ENCODE measurements around the gene ATP2B1.

Gene ATP2B1

DNA sequence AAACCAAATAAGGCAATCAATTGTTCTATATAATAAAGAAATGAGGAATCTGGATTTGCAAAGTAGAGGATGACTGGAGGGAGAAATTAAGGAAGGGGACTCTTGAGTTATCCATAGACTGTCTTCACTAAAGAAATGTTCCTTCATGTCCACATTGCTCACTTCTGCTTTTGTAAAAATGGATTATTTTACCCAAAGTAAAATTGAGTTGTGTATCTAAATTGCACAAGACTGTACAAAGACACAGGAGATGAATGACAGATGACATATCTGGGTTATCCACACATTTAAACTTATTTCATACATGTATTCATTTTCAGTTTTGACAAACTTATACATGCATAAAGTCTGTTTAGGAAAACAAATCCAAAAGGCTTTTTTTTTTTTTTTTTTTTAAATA is 11.3 kb downstream of the ATP2B1 start:
- TF ChIP-seq, protein P1, sequence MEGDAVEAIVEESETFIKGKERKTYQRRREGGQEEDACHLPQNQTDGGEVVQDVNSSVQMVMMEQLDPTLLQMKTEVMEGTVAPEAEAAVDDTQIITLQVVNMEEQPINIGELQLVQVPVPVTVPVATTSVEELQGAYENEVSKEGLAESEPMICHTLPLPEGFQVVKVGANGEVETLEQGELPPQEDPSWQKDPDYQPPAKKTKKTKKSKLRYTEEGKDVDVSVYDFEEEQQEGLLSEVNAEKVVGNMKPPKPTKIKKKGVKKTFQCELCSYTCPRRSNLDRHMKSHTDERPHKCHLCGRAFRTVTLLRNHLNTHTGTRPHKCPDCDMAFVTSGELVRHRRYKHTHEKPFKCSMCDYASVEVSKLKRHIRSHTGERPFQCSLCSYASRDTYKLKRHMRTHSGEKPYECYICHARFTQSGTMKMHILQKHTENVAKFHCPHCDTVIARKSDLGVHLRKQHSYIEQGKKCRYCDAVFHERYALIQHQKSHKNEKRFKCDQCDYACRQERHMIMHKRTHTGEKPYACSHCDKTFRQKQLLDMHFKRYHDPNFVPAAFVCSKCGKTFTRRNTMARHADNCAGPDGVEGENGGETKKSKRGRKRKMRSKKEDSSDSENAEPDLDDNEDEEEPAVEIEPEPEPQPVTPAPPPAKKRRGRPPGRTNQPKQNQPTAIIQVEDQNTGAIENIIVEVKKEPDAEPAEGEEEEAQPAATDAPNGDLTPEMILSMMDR (IDR thresholded peaks at IDR 0.05; ENCODE audit: low read depth, low read length): no peak
- no peak overlapping the region for H3K4me3 ChIP-seq (ENCODE audit: low read depth, low read length)

DNA sequence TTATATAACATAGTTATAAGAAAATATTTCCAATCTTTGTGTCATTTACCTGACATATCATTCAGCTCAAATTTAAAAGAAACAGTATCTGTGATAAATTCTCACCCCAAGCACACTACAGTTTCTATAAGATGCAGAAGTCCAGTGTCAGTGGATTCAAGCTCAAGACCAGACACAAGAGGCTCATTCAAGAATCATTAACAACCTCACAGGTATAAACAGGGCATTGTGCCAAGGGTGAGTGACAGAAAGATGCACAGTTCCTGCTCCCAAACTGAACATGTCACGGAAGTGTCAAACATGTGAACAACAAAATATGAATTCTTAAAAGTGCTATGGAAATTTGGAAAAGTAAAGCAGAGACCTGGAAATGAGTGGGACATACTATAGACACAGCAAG is 12.8 kb downstream of the ATP2B1 start:
- TF ChIP-seq, protein P1 (IDR thresholded peaks at IDR 0.05; ENCODE audit: low read depth, low read length): no peak
- H3K4me3 ChIP-seq (ENCODE audit: low read depth, low read length): no peak overlapping the region

DNA sequence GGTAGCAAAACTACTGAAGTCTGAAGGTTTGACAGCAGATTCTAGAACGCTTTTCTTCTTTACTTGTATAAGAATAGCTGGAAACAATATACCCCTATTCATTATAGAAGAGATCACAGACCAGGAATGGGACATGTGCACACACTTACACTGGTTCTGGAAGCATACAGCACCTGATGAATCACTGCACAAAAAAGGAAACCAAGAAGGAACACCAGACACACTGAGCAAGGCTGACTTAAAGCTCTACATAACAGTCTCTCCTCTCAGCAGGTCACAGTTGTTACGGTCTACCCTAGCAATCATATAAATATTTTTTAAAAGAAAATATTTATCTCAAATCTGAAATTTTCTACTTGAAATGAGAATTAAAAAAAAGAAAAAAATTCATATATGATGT is 13.5 kb downstream of the ATP2B1 start:
- H3K4me3 ChIP-seq (ENCODE audit: low read depth, low read length): no peak overlapping the region
- TF ChIP-seq, protein P1 (IDR thresholded peaks at IDR 0.05; ENCODE audit: low read depth, low read length): no peak

DNA sequence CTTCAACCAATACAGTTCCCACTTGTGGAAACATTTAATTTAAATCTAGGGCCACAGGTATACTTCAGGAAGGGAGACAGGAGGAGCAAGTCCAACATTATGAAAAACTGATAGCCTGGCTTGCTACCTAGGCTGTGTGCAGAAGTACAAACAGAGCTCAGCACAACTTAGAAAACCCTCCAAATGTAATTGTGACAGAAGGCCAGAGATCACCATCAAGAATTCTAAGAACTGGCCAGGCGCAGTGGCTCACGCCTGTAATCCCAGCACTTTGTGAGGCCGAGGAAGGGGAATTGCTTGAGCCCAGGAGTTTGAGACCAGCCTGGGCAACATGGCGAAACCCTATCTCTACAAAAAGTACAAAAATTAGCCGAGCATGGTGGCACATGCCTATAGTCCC is 14.1 kb downstream of the ATP2B1 start:
- TF ChIP-seq, protein P1 (IDR thresholded peaks at IDR 0.05; ENCODE audit: low read depth, low read length): no peak
- no peak overlapping the region for H3K4me3 ChIP-seq (ENCODE audit: low read depth, low read length)

DNA sequence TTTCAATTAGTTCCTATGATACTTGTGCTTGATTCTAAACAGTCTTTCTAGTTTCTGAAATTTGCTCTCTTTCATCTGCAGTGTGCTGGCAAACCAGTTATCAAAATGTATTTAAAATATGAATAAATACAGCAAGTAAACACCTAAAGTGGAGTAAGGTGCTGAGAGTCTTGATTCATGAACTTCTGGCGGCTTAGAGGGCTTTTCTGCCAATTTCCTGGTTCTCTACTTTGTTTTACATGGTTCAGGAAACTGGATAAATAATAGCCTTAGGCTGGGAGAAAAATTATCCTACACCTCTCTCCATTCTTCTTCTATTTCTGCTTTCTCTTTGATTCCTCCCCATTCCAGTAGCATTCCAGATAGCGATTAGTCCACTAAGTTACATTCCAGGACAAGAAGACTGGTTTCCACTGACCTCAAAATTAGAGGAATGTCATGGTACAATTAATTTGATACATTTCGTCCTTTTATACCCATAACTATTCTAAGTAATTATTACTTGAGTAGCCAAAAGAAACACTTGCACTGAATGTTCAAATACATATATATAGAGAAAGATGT is 14.9 kb downstream of the ATP2B1 start:
- TF ChIP-seq, protein P1 (IDR thresholded peaks at IDR 0.05; ENCODE audit: low read depth, low read length): no peak
- no peak overlapping the region for H3K4me3 ChIP-seq (ENCODE audit: low read depth, low read length)

DNA sequence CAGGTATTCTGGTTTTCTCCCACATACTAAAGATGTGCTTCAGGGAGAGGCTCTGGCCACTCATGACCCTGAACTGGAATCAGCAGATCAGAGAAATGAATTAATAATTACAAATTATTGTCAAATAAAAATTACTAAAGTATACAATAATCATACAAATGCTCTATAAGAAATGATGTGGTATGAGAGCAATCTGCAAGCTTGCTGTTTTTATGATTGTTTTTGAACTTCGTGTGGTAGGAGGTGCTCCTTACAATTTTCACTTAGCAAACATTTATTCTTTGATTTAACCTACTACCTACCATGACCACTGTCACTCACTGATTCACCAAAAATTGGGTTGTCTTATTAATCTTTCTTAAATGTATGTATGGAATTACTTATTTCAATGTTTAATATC is 16.2 kb downstream of the ATP2B1 start:
- TF ChIP-seq, protein P1 (IDR thresholded peaks at IDR 0.05; ENCODE audit: low read depth, low read length): no peak
- no peak overlapping the region for H3K4me3 ChIP-seq (ENCODE audit: low read depth, low read length)

DNA sequence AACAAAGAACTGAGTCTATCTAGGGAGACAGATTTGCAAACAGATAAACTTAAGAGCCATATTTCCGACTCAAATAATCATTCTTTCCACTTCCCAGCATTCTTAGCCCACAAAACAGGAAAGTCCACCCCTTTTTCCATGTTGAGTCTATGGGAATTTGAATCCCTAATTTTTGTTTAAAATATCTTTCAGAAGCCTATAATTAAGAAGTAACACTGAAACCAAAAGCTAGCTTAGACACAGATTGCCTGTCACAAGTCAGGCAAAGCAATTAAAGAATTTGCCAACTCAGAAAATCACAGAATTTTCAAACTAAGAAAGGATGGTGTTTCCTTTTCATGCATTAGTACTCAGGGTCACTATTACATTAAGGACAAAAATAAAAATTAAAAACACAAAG is 17.0 kb downstream of the ATP2B1 start:
- TF ChIP-seq, protein P1 (IDR thresholded peaks at IDR 0.05; ENCODE audit: low read depth, low read length): no peak
- no peak overlapping the region for H3K4me3 ChIP-seq (ENCODE audit: low read depth, low read length)
